NT2/D1 (cell line): ENCODE data around the gene INSL3.

Source experiments
- DNase-seq: peaks from one replicate; pipeline ENCODE4 v3.0.0-alpha.2; 2011; ENCODE audit warnings: low read depth, low spot score
- H3K27me3 ChIP-seq: 2 replicates; pipeline ENCODE4 v1.6.0; 2011; ENCODE audit warnings: mild to moderate bottlenecking; ENCODE audit not compliant: insufficient read length, insufficient read depth
- H3K36me3 ChIP-seq: 2 replicates; pipeline ENCODE4 v1.6.1; 2011; ENCODE audit warnings: mild to moderate bottlenecking, low read length, mixed read lengths; ENCODE audit not compliant: insufficient read depth, insufficient read length
- H3K4me1 ChIP-seq: 2 replicates; pipeline ENCODE4 v1.5.1; 2011; ENCODE audit not compliant: insufficient read depth, insufficient read length
- H3K4me3 ChIP-seq: 2 replicates; pipeline ENCODE4 v1.5.1; 2011; ENCODE audit warnings: low read depth; ENCODE audit not compliant: insufficient read length
- H3K9ac ChIP-seq: 2 replicates; pipeline ENCODE4 v1.6.0; 2011; ENCODE audit warnings: low read depth; ENCODE audit not compliant: insufficient read length
- H3K9me3 ChIP-seq: 2 replicates; pipeline ENCODE4 v1.5.1; 2011; ENCODE audit warnings: mild to moderate bottlenecking, low read length; ENCODE audit not compliant: insufficient read depth
- SUZ12 ChIP-seq: IDR thresholded peaks from 2 replicates; pipeline ENCODE4 v1.6.1; 2011; ENCODE audit not compliant: insufficient read length, insufficient read depth; ENCODE audit errors: extremely low read depth
- YY1 ChIP-seq: IDR thresholded peaks from 2 replicates; pipeline ENCODE4 v1.6.1; 2011; ENCODE audit not compliant: insufficient read length, insufficient read depth
- ZNF274 ChIP-seq: IDR thresholded peaks from 2 replicates; pipeline ENCODE4 v1.6.1; 2011; ENCODE audit warnings: mild to moderate bottlenecking, low read depth, low read length

INSL3 gene

DNA sequence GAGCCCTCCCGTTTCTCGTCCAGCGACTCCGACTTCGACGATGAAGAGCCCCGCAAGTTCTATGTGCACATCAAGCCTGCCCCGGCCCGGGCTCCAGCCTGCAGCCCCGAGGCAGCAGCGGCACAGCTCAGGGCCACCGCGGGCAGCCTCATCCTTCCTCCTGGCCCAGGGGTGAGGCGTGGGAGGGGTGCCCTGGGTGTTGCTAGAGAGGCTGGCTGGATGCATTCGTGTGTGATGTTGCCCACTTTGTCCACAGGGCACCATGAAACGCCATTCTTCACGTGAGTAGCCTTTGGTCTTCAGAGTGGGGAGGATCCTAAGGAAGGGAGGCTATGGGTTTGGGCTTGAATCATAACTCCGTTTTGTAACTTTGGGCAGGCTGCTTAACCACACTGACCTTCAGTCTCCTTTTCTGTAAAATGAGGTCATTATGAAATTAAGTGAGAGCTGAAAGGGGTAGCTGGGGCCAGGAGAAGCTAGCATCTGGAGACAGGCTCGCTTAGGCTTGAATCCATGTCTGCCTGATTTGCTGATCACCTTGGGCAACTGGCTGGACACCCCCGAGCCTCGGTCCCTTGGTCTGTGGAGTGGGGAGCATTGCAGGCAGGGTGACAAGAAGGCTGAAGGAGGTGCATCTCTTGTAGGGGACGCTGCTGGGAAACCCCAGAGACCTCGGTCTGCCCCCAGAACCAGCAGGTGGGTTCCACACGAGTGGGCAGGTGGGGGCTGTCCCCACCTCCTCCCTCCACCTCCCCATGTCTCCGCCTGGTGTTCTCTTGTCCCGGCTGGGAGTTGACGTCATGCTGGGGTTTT lies 45.1 kb downstream of the INSL3 start:
- Histone ChIP-seq H3K36me3 (no peaks in the 10 kb centered on the region), H3K9me3 (no peaks in the 10 kb centered on the region), H3K9ac (no peak overlapping the region), H3K4me1 (peaks cover 13% of the 10 kb centered on the region), H3K4me3 (no peak overlapping the region), H3K27me3 (no peaks in the 10 kb centered on the region)
- TF ChIP-seq YY1 = no peak
- TF ChIP-seq SUZ12 = no peak
- TF ChIP-seq ZNF274 = no peak
- no peak for DNase-seq

DNA sequence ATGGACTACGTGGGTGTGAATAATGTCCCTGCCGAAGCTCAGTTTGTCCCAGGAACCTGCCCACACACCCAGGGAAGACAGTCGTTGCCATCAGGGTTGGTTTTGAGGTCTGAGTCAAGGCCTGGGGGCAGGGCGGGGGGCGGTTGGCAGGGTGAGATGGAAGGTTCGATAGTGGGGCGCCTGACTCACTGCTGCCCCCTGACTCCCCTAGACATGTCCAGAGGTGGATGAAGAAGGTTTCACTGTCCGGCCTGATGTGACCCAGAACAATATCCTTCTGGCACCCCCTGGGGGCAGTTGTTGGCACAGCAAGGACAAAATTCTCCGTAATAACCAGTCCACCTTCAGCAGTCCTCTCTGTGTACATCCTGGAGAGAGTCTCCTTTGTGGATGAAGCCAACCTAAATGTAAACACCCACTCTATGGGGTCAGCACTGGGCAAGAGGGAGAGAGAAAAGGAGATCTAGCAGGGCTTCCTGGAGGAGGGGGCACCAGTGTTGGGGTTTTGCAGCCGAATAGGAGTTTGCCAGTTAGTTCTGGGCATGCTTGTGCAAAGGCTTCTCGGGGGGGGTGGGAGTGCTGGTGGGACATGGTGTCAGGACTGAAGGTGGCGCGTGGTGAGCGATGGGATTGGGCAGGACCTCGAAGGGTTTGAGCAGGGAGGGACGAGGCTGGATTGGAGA lies 45.9 kb downstream of the INSL3 start:
- Histone ChIP-seq H3K27me3 (no peaks in the 10 kb centered on the region), H3K9me3 (no peaks in the 10 kb centered on the region), H3K36me3 (no peaks in the 10 kb centered on the region), H3K4me1 (peaks cover 11% of the 10 kb centered on the region), H3K4me3 (no peak overlapping the region), H3K9ac (no peak overlapping the region)
- TF ChIP-seq YY1 (no peak), ZNF274 (no peak), SUZ12 (no peak)
- no peak for DNase-seq

DNA sequence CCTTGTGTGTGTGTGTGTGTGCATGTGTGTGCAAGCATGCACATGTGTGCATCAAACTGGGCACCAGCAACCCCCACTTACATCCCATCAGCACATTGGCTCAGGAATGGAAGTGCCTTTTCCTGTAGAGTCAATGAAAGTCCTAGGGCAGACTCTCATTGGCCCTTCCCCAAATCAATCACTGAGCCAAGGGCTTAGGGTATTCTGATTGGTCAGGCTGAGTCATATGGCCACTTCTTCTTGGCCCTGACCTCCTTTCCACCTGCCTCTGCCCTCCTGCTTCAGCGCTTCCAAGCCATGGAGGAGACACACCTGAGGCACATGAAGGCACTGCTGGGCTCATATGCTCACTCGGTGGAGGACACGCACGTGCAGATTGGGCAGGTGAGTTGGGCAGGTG lies 49.1 kb downstream of the INSL3 start:
- no peaks in the 10 kb centered on the region for H3K9me3 ChIP-seq
- peaks cover 4% of the 10 kb centered on the region for H3K4me1 ChIP-seq
- TF ChIP-seq SUZ12 (no peak), ZNF274 (no peak), YY1 (no peak)
- no peaks in the 10 kb centered on the region for H3K36me3 ChIP-seq
- no peaks in the 10 kb centered on the region for H3K27me3 ChIP-seq
- no peak for DNase-seq
- H3K9ac ChIP-seq = no peak overlapping the region
- H3K4me3 ChIP-seq = no peak overlapping the region

DNA sequence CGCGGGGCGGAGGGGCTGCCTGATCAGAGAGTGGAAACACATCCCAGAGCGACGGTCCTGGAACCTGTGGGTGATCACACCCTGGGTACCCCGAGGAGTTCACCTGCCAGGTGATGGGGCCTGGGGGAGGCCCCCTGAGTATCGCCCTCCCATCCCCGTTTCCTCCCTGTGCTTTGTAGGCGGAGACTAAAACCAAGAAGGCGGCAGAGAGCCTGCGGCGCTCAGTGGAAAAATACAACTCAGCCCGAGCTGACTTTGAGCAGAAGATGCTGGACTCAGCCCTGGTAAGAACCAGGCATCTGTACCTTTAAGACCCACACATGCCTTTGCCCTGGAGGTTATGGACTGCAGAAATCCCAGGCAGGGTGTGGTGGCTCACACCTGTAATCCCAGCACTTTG lies 50.7 kb downstream of the INSL3 start:
- Histone ChIP-seq H3K36me3 (no peaks in the 10 kb centered on the region), H3K9me3 (no peaks in the 10 kb centered on the region)
- TF ChIP-seq SUZ12 (no peak), ZNF274 (no peak), YY1 (no peak)

DNA sequence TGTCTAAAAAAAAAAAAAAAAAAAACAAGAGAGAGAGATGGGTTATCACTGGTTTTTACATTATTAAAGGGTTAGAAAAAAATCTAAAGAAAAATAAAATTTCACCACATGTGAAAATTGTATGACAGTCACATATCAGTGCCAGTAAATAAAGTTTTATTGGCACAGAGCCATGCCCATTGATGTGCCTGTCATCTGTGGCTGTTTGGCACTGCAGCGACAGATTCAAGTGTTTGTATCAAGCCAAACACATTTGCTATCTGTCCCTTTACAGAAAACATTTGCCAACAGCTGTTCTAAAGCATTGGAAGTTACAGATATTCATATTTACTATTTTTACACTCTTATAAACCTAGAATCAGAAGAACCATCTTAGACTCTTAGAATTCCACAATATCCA lies 53.8 kb downstream of the INSL3 start:
- no peak overlapping the region for H3K9ac ChIP-seq
- TF ChIP-seq SUZ12 (no peak), ZNF274 (no peak), YY1 (no peak)
- DNase-seq = no peak
- peaks cover 5% of the 10 kb centered on the region for H3K4me1 ChIP-seq
- H3K9me3 ChIP-seq = no peaks in the 10 kb centered on the region
- no peaks in the 10 kb centered on the region for H3K36me3 ChIP-seq
- H3K27me3 ChIP-seq = no peaks in the 10 kb centered on the region
- H3K4me3 ChIP-seq = no peak overlapping the region

More for the DNA sequence above, 50.7 kb downstream of the INSL3 start:
- Histone ChIP-seq H3K4me3 (no peak overlapping the region), H3K27me3 (no peaks in the 10 kb centered on the region), H3K4me1 (peaks cover 7% of the 10 kb centered on the region), H3K9ac (no peak overlapping the region)
- no peak for DNase-seq

DNA sequence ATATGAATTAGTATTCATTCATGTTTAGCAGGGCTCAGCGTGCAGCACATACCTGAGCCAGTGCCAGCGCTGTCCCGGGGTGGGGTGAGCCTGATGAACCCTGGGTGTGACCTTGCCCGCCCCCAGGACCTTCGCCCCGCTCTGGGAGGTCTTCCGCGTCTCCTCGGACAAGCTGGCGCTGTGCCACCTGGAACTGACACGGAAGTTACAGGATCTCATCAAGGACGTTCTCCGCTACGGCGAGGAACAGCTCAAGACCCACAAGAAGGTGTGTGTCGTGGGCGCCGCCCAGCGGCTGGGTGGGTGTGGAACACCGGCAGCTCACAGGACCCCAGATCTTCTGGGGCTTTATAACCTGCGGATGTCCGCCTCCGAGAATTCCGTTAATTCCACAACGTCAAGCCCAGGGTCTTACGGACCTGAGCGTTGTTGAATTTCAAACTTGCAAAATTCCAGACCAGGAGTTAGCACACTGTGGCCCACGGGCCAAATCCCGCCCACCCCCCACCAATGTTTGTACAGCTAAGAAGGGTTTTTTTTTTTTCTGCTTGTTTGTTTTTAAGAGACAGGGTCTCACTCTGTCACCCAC lies 54.7 kb downstream of the INSL3 start:
- H3K9ac ChIP-seq = peak overlapping the region; percentile 68
- H3K4me1 ChIP-seq = peaks cover 5% of the 10 kb centered on the region
- H3K27me3 ChIP-seq = no peaks in the 10 kb centered on the region
- no peaks in the 10 kb centered on the region for H3K9me3 ChIP-seq
- DNase-seq = peak; percentile 88
- TF ChIP-seq ZNF274 = no peak
- no peak for TF ChIP-seq SUZ12
- TF ChIP-seq YY1 = no peak
- no peaks in the 10 kb centered on the region for H3K36me3 ChIP-seq
- no peak overlapping the region for H3K4me3 ChIP-seq
